Left lung (tissue), 10 donors: ENCODE results near the gene MOV10L1. TPM values are rescaled to one million over a fixed set of nuclear protein-coding genes. Genes with fewer than 3 reads are reported as not detected.
A peak's percentile ranks its signal among the peaks of the same experiment; 100 is the strongest.

Experiments
- ATAC-seq: fragments of 200-7000 bp; cut with Tn5 transposase; one replicate; pipeline ENCODE4 v1.9.1; 2020; ENCODE audit warnings: moderate library complexity
- DNase-seq, 4 donors: peaks; one replicate each; pipeline ENCODE4 v3.0.0-alpha.2; 2013 to 2020
- H3K27ac ChIP-seq, 2 donors: fragments of 200-600 bp; sonication (generic) in 1 of 2; one replicate each; pipeline versions ENCODE4 v1.5.0 to v1.8.0; 2020 to 2021
- H3K27me3 ChIP-seq, 2 donors: fragments of 200-600 bp; sonication (generic) in 1 of 2; one replicate each; pipeline versions ENCODE4 v1.5.0 to v1.8.0; 2020 to 2021
- H3K36me3 ChIP-seq, 2 donors: fragments of 200-600 bp; sonication (generic) in 1 of 2; one replicate each; pipeline versions ENCODE4 v1.5.0 to v1.8.0; 2020 to 2021
- H3K4me1 ChIP-seq, 2 donors: fragments of 200-600 bp; one replicate each; pipeline ENCODE4 v1.8.0; 2021
- H3K4me3 ChIP-seq, 2 donors: fragments of 200-600 bp; sonication (generic) in 1 of 2; one replicate each; pipeline versions ENCODE4 v1.5.0 to v1.8.0; 2020 to 2021; ENCODE audit warnings: mild to moderate bottlenecking in 1 of 2
- H3K9me3 ChIP-seq, 2 donors: fragments of 200-600 bp; sonication (generic) in 1 of 2; one replicate each; pipeline versions ENCODE4 v1.5.0 to v1.8.0; 2020 to 2021
- CTCF ChIP-seq, 2 donors: fragments of 200-600 bp; sonication (generic) in 1 of 2; IDR thresholded peaks; one replicate each; pipeline versions ENCODE4 v1.5.0 to v1.8.0; 2021; ENCODE audit warnings: antibody characterized with exemption in 2 of 2
- intact Hi-C, 2 donors: fragments of 100-400 bp; cut with DNase I; formaldehyde crosslinking; loops; one replicate each; pipeline versions ENCODE4 v1.11.2 to v1.14.2; 2022
- polyA plus RNA-seq, 6 donors: library from polyadenylated mRNA; unstranded; fragments of 120-200 nt; gene quantifications; one replicate each; pipeline ENCODE4 v1.2.1, GENCODE V29; 2013; ENCODE audit not compliant: insufficient read length in 6 of 6
- total RNA-seq, 2 donors: library from RNA; stranded (reverse); fragmentation: NEBNext Ultra II Directional; extraction: Animal tissue kit (Norgen Biotek cat#: 25700); gene quantifications; one replicate each; pipeline ENCODE4 v1.2.1, GENCODE V29; 2021
- donor health status: DM: no; HTN: yes; CAD: no.
- donor health status: DM: no; HTN: no; CAD: no.

Gene MOV10L1
- total and polyA plus RNA-seq, 8 donors, result 0.37 to 4.7 (median 2.2) TPM

GRCh38 chr22:50048061-50048765 lies 41.6 kb upstream of the MOV10L1 start:
- peaks cover 0 to 53% of the 10 kb centered on the region in 2 donors for H3K27me3 ChIP-seq
- no peaks in the 10 kb centered on the region for H3K4me1 ChIP-seq
- no peaks in the 10 kb centered on the region for H3K36me3 ChIP-seq
- H3K27ac ChIP-seq, result no peak overlapping the region
- peak in 1 of 4 donors; percentile 33 for DNase-seq
- peaks cover 0 to 6% of the 10 kb centered on the region in 2 donors for H3K9me3 ChIP-seq
- intact Hi-C loops, result no loop called here
- no peak overlapping the region for H3K4me3 ChIP-seq
- no peak for TF ChIP-seq CTCF (IDR thresholded peaks at IDR 0.05)
- no peak for ATAC-seq

- no peak overlapping the region for H3K4me3 ChIP-seq
- no peak overlapping the region for H3K27ac ChIP-seq
- no peaks in the 10 kb centered on the region for H3K36me3 ChIP-seq
- TF ChIP-seq CTCF (IDR thresholded peaks at IDR 0.05), result no peak
- H3K9me3 ChIP-seq, result peaks cover 0 to 13% of the 10 kb centered on the region in 2 donors
- H3K27me3 ChIP-seq, result peaks cover 0 to 47% of the 10 kb centered on the region in 2 donors
- intact Hi-C loops, result no loop called here
- DNase-seq, result peak in 1 of 4 donors; percentile 56
- no peaks in the 10 kb centered on the region for H3K4me1 ChIP-seq
- no peak for ATAC-seq
These were observed 41.0 kb upstream of the MOV10L1 start for GRCh38 chr22:50048836-50049235.

GRCh38 chr22:50049299-50050195 lies 40.3 kb upstream of the MOV10L1 start:
- no peak overlapping the region for H3K27ac ChIP-seq
- H3K4me1 ChIP-seq, result no peaks in the 10 kb centered on the region
- ATAC-seq, result no peak
- intact Hi-C loops, result no loop called here
- H3K36me3 ChIP-seq, result no peaks in the 10 kb centered on the region
- no peak for TF ChIP-seq CTCF (IDR thresholded peaks at IDR 0.05)
- peaks cover 0 to 40% of the 10 kb centered on the region in 2 donors for H3K27me3 ChIP-seq
- H3K4me3 ChIP-seq, result no peak overlapping the region
- peaks cover 0 to 18% of the 10 kb centered on the region in 2 donors for H3K9me3 ChIP-seq
- peak in 1 of 4 donors; percentile 61 for DNase-seq

GRCh38 chr22:50051930-50052329 lies 37.9 kb upstream of the MOV10L1 start:
- Histone ChIP-seq H3K27ac (no peak overlapping the region), H3K4me3 (no peak overlapping the region), H3K36me3 (no peaks in the 10 kb centered on the region), H3K27me3 (peaks cover 0 to 31% of the 10 kb centered on the region in 2 donors), H3K4me1 (no peaks in the 10 kb centered on the region), H3K9me3 (peaks cover 0 to 18% of the 10 kb centered on the region in 2 donors)
- no peak for TF ChIP-seq CTCF (IDR thresholded peaks at IDR 0.05)
- DNase-seq (peak in 1 of 4 donors; percentile 60), ATAC-seq (no peak)
- intact Hi-C loops, result no loop called here

- H3K27me3 ChIP-seq, result peaks cover 7 to 35% of the 10 kb centered on the region in 2 donors
- no peak overlapping the region for H3K4me3 ChIP-seq
- H3K9me3 ChIP-seq, result peaks cover 0 to 18% of the 10 kb centered on the region in 2 donors
- ATAC-seq (no peak), DNase-seq (peak in 1 of 4 donors; percentile 29)
- no peak overlapping the region for H3K27ac ChIP-seq
- TF ChIP-seq CTCF (IDR thresholded peaks at IDR 0.05), result no peak
- intact Hi-C loops, result no loop called here
- peaks cover 6% of the 10 kb centered on the region in 2 donors for H3K4me1 ChIP-seq
- no peaks in the 10 kb centered on the region for H3K36me3 ChIP-seq
These were observed 35.9 kb upstream of the MOV10L1 start for GRCh38 chr22:50053861-50054260.
